ENCODE results near the gene BRME1. TPM values are rescaled to one million over a fixed set of nuclear protein-coding genes. Genes with fewer than 3 reads are reported as not detected.

Gene BRME1
- total and polyA plus RNA-seq, 9 donors, result 0.57 to 3.7 (median 2.3) TPM

- Histone ChIP-seq H3K27me3 (no peaks in the 10 kb centered on the region), H3K36me3 (no peaks in the 10 kb centered on the region), H3K4me1 (ENCODE audit: insufficient read depth) (peaks cover 21% of the 10 kb centered on the region), H3K9me3 (no peaks in the 10 kb centered on the region), H3K27ac (peak overlapping the region; percentile 94 to 98), H3K4me3 (peak overlapping the region; percentile 66)
- DNase-seq, result peak in 2 of 5 donors; percentile 50 to 63
- 47 to 56% (median 51%) methylated on average over 24 to 26 of the region's 26 CpGs for WGBS, 3 donors
- TF ChIP-seq POLR2A (IDR thresholded peaks at IDR 0.05) (peak; percentile 25), EP300 (IDR thresholded peaks at IDR 0.05) (no peak), CTCF (IDR thresholded peaks at IDR 0.05) (no peak)
- intact Hi-C loops (cut with DNase I), result loop anchor here in 3 of 4 donors (5.0 to 10.0 kb wide), 3 partner anchors 44 to 1057 kb away; partner anchors contain the start of gene ZSWIM4 (in 2 of the 3)
Observed at GRCh38 chr19:13841086-13841961, 64.6 kb downstream of the BRME1 start.

GRCh38 chr19:13840305-13841085 is 65.4 kb downstream of the BRME1 start:
- no peaks in the 10 kb centered on the region for H3K27me3 ChIP-seq
- 62 to 70% (median 67%) methylated on average over 23 of the region's 23 CpGs for WGBS, 3 donors
- H3K4me1 ChIP-seq (ENCODE audit: insufficient read depth), result peaks cover 24% of the 10 kb centered on the region
- H3K36me3 ChIP-seq, result no peaks in the 10 kb centered on the region
- H3K9me3 ChIP-seq, result no peaks in the 10 kb centered on the region
- H3K27ac ChIP-seq, result peak overlapping the region; percentile 68 to 98
- intact Hi-C loops (cut with DNase I), result loop anchor here in 3 of 4 donors (5.0 to 10.0 kb wide), 3 partner anchors 43 to 1056 kb away; partner anchors contain the start of gene ZSWIM4 (in 2 of the 3)
- peak overlapping the region; percentile 66 for H3K4me3 ChIP-seq
- DNase-seq, result peak in 2 of 5 donors; percentile 46 to 55
- TF ChIP-seq POLR2A (IDR thresholded peaks at IDR 0.05) (no peak), CTCF (IDR thresholded peaks at IDR 0.05) (no peak), EP300 (IDR thresholded peaks at IDR 0.05) (no peak)

- 45 to 51% (median 48%) methylated on average over 4 to 6 of the region's 6 CpGs for WGBS, 3 donors
- Histone ChIP-seq H3K27ac (peak overlapping the region; percentile 68 to 71), H3K36me3 (no peaks in the 10 kb centered on the region), H3K4me3 (peak overlapping the region; percentile 66), H3K9me3 (no peaks in the 10 kb centered on the region), H3K27me3 (no peaks in the 10 kb centered on the region), H3K4me1 (ENCODE audit: insufficient read depth) (peaks cover 24% of the 10 kb centered on the region)
- peak in 1 of 5 donors; percentile 59 for DNase-seq
- TF ChIP-seq POLR2A (IDR thresholded peaks at IDR 0.05) (no peak), EP300 (IDR thresholded peaks at IDR 0.05) (no peak), CTCF (IDR thresholded peaks at IDR 0.05) (no peak)
- intact Hi-C loops (cut with DNase I), result loop anchor here in 3 of 4 donors (5.0 to 10.0 kb wide), 3 partner anchors 43 to 1055 kb away; partner anchors contain the start of gene ZSWIM4 (in 2 of the 3)
Observed at GRCh38 chr19:13839938-13840304, 66.0 kb downstream of the BRME1 start.

All from ovary (tissue), 9 donors.